ENCODE results near the gene ST6GALNAC1. TPM values are rescaled to one million over a fixed set of nuclear protein-coding genes. Genes with fewer than 3 reads are reported as not detected.

ST6GALNAC1 gene
- polyA plus RNA-seq, 1 donor (not counting 4 experiments of a cell fraction or from before 2014, with no cell fraction given) = 0.46 TPM

DNA sequence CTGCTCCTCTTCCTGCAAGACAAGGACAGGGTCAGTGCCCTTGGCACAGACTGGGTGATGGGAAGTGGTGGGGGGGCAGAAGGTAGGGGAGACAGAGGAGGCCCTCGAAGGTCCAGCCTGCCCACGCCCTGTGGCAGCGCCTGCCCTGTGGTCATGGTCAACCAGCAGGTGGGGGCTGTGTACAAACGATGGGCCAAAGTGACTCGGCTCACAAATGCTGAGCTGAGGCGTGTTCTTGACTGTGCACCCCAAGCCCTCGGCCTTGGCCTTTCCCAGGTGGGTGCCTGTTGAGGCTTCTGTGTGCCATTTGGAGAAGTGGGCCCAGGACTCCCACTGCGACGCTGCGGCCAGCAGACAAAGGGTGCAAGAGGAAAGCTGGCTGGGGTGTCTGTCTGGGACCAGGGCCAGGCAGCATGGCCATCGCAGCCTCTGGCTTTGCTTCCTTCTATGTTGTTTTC is 44.6 kb upstream of the ST6GALNAC1 start:
- Histone ChIP-seq H3K9me3 (ENCODE audit: control insufficient read depth, low read depth, low read length) (no peaks in the 10 kb centered on the region), H3K9ac (ENCODE audit: control insufficient read depth, extremely low read depth, insufficient read depth, low read length) (no peak overlapping the region), H3K9me1 (ENCODE audit: control insufficient read depth, extremely low read depth, insufficient read depth, low read length) (peaks cover 2% of the 10 kb centered on the region), H2AFZ (ENCODE audit: control insufficient read depth, low read length) (no peak overlapping the region), H4K20me1 (ENCODE audit: control insufficient read depth, extremely low read depth, insufficient read depth, low read length) (peaks cover 2% of the 10 kb centered on the region), H3K27me3 (ENCODE audit: control insufficient read depth, extremely low read depth, insufficient read depth, low read length) (no peaks in the 10 kb centered on the region), H3K4me2 (ENCODE audit: control insufficient read depth, extremely low read depth, insufficient read depth, low read depth, low read length) (peak overlapping the region; percentile 60), H3K4me3 (ENCODE audit: control insufficient read depth in 2 of 3, extremely low read depth in 1 of 3, insufficient read depth in 2 of 3, low read depth in 1 of 3, low read length in 3 of 3) (no peak overlapping the region), H3K4me1 (ENCODE audit: control insufficient read depth, extremely low read depth, insufficient read depth, low read length) (peaks cover 13% of the 10 kb centered on the region), H3K27ac (ENCODE audit: control insufficient read depth, insufficient read depth, low read length) (no peak overlapping the region), H3K36me3 (ENCODE audit: control insufficient read depth in 2 of 2, extremely low read depth in 1 of 2, insufficient read depth in 2 of 2, low read length in 2 of 2) (peaks cover 3 to 18% of the 10 kb centered on the region in 2 experiments), H3K79me2 (ENCODE audit: control insufficient read depth, insufficient read depth, low read length) (peaks cover 8% of the 10 kb centered on the region)
- TF ChIP-seq EZH2 (IDR thresholded peaks at IDR 0.05; ENCODE audit: low read length) (no peak), CTCF (optimal IDR thresholded peaks at IDR 0.05 in 1 of 3, IDR thresholded peaks at IDR 0.05 in 1 of 3, conservative IDR thresholded peaks at IDR 0.05 in 1 of 3; ENCODE audit: extremely low read depth in 1 of 3, insufficient read depth in 2 of 3, low read length in 3 of 3) (no peak)
- no peak for FAIRE-seq
- dilution Hi-C loops (cut with MboI; ENCODE audit: extremely low pct_ligation_motif_present, low sequenced_read_pairs) = no loop called here
- DNase-seq (ENCODE audit: low read depth, low spot score) = no peak

GRCh38 chr17:76687298-76688164 is 44.0 kb upstream of the ST6GALNAC1 start:
- H3K9me3 ChIP-seq (ENCODE audit: control insufficient read depth, low read depth, low read length) = no peaks in the 10 kb centered on the region
- no peak overlapping the region for H3K27ac ChIP-seq (ENCODE audit: control insufficient read depth, insufficient read depth, low read length)
- peaks cover 2% of the 10 kb centered on the region for H4K20me1 ChIP-seq (ENCODE audit: control insufficient read depth, extremely low read depth, insufficient read depth, low read length)
- TF ChIP-seq EZH2 (IDR thresholded peaks at IDR 0.05; ENCODE audit: low read length) (no peak), CTCF (optimal IDR thresholded peaks at IDR 0.05 in 1 of 3, IDR thresholded peaks at IDR 0.05 in 1 of 3, conservative IDR thresholded peaks at IDR 0.05 in 1 of 3; ENCODE audit: extremely low read depth in 1 of 3, insufficient read depth in 2 of 3, low read length in 3 of 3) (no peak)
- H3K27me3 ChIP-seq (ENCODE audit: control insufficient read depth, extremely low read depth, insufficient read depth, low read length) = no peaks in the 10 kb centered on the region
- peaks cover 2% of the 10 kb centered on the region for H3K9me1 ChIP-seq (ENCODE audit: control insufficient read depth, extremely low read depth, insufficient read depth, low read length)
- H3K4me3 ChIP-seq (ENCODE audit: control insufficient read depth in 2 of 3, extremely low read depth in 1 of 3, insufficient read depth in 2 of 3, low read depth in 1 of 3, low read length in 3 of 3) = no peak overlapping the region
- no peak overlapping the region for H2AFZ ChIP-seq (ENCODE audit: control insufficient read depth, low read length)
- peaks cover 3 to 20% of the 10 kb centered on the region in 2 experiments for H3K36me3 ChIP-seq (ENCODE audit: control insufficient read depth in 2 of 2, extremely low read depth in 1 of 2, insufficient read depth in 2 of 2, low read length in 2 of 2)
- no peak for FAIRE-seq
- peaks cover 8% of the 10 kb centered on the region for H3K79me2 ChIP-seq (ENCODE audit: control insufficient read depth, insufficient read depth, low read length)
- no peak overlapping the region for H3K9ac ChIP-seq (ENCODE audit: control insufficient read depth, extremely low read depth, insufficient read depth, low read length)
- peaks cover 13% of the 10 kb centered on the region for H3K4me1 ChIP-seq (ENCODE audit: control insufficient read depth, extremely low read depth, insufficient read depth, low read length)
- DNase-seq (ENCODE audit: low read depth, low spot score) = no peak
- dilution Hi-C loops (cut with MboI; ENCODE audit: extremely low pct_ligation_motif_present, low sequenced_read_pairs) = no loop called here
- no peak overlapping the region for H3K4me2 ChIP-seq (ENCODE audit: control insufficient read depth, extremely low read depth, insufficient read depth, low read depth, low read length)
